AG09319 (cell line): Measurements from ENCODE around the gene FOXG1.

ENCODE experiments used
- DNase-seq: peaks from one replicate; pipeline ENCODE4 v3.0.0-alpha.2; 2010; ENCODE audit warnings: low read depth; ENCODE audit errors: extremely low read depth
- CTCF ChIP-seq: IDR thresholded peaks from 2 replicates; pipeline ENCODE4 v1.5.1; 2011; ENCODE audit warnings: low read depth, mild to moderate bottlenecking, inconsistent platforms, low read length, moderate library complexity

FOXG1 gene

GRCh38 chr14:28767030-28767852 lies 654 bp downstream of the FOXG1 start:
- no peak for DNase-seq

GRCh38 chr14:28767853-28768741 lies 1.5 kb downstream of the FOXG1 start:
- DNase-seq, result no peak

More at GRCh38 chr14:28767030-28767852, 654 bp downstream of the FOXG1 start:
- no peak for TF ChIP-seq CTCF

GRCh38 chr14:28769276-28769880 lies 2.8 kb downstream of the FOXG1 start:
- no peak for DNase-seq
- TF ChIP-seq CTCF, result no peak

More at GRCh38 chr14:28767853-28768741, 1.5 kb downstream of the FOXG1 start:
- no peak for TF ChIP-seq CTCF

DNA sequence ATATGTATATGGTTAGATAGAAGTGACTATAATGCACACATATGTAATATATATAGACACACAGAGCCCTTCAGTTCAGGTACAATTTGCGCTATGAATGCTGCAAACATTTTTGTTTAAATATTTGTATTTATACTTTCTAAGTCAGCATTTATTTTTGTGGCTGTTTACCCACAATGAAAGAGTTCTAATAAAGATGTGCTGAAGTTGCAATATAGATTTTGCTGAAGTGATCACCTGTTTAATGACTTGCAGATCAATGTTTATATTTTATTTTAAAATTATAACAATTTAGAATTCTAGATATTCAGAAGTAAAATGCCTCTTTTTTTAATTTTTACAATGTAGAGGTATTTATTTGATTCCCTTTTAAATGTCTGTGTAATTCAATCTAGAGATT lies 3.5 kb downstream of the FOXG1 start:
- no peak for TF ChIP-seq CTCF
- DNase-seq, result no peak

DNA sequence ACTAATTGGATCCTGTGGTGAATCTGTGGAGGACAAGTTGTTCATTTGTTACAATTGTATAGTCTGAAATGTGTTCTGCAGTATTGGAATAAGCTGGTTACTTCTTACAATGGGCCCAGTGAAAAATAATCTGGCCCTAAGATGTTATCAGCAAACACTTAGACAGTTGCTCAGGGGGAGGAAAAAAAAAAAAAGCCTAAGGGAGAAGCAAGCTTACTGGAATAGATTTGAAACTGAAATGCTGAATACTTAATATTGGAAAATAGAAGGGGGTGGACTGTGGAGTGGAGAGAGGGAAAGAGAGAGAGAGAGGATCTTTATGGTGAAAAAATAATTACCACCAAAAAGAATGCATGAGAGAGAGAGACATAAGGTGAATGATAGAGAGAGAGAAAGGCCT lies 4.0 kb downstream of the FOXG1 start:
- TF ChIP-seq CTCF, result no peak

DNA sequence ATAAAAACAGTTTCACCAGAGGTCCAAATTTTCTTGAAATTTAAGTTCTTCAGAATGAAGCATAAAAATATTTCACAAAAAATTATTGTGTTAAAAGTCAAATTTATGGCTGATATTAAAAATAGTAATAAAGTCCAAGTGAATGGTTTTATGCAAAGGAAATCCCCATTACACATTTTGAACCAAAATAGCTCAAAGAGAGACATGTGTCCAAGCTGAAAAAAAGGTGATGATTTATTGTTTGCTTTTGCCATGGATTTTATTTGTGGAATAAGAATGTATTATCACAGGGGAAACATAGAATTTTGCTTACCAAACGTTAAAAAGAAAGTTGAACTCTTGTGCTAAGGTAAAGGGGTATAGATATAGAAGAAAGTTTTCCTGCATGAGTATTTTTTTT lies 4.6 kb downstream of the FOXG1 start:
- no peak for DNase-seq
- TF ChIP-seq CTCF, result no peak

More for the DNA sequence above, 4.0 kb downstream of the FOXG1 start:
- DNase-seq, result no peak
